ENCODE data around the gene EN1.

DNA sequence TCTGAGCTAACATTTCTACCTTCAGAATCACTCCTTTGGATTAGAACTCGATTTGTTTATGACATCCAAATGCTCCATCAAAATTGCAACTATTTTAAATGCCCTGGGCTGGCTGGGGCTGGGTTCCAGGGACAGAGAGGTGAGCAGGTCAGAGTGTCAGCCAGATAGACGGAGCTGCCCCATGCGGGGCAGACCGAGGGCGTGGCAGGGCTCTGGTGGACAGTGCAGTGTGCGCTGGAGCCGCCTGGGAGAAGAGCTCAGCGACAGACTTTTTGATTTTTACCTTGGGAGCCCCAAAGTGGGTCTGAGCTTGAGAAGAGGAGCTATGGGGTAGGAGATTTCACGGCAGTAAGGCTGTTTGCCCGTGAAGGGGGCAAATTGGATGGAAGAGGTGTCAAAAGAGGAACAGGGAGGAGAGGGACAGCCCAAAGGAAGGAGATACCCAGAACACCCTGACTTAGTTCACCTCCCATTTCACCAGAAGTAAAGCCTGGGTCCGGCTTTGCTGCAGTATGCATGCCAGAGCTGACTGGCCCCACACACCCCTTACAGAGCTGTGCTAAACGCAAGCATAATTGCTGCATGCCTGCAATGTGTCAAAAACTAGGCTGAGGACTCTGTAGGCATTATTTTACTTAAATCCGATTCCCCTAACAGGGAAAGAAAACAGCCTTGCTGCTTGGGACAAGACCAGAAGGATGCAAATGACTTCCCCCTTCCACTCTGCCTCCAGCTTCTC is 33.7 kb downstream of the EN1 start:
- no peak for TF ChIP-seq CTCF (IDR thresholded peaks at IDR 0.05)
- TF ChIP-seq ZFX (IDR thresholded peaks at IDR 0.05; ENCODE audit: borderline replicate concordance), result no peak

Measured in 22Rv1 (cell line).